GM19193 (cell line): ENCODE results near the gene MAN1C1.

Experiments used
- POLR2A ChIP-seq: IDR thresholded peaks from 4 replicates; pipeline ENCODE4 v1.6.1; 2011; ENCODE audit not compliant: insufficient read depth, insufficient read length; ENCODE audit errors: extremely low read depth

The MAN1C1 gene

GRCh38 chr1:25750923-25751605 lies 134.5 kb downstream of the MAN1C1 start:
- no peak for TF ChIP-seq POLR2A

GRCh38 chr1:25754470-25755181 lies 138.0 kb downstream of the MAN1C1 start:
- no peak for TF ChIP-seq POLR2A

GRCh38 chr1:25755475-25756125 lies 139.0 kb downstream of the MAN1C1 start:
- no peak for TF ChIP-seq POLR2A

GRCh38 chr1:25756215-25756614 lies 139.6 kb downstream of the MAN1C1 start:
- TF ChIP-seq POLR2A = no peak

- no peak for TF ChIP-seq POLR2A
These were observed 140.7 kb downstream of the MAN1C1 start for GRCh38 chr1:25757151-25757845.

- no peak for TF ChIP-seq POLR2A
These were observed 141.2 kb downstream of the MAN1C1 start for GRCh38 chr1:25757846-25758185.

- no peak for TF ChIP-seq POLR2A
These were observed 142.0 kb downstream of the MAN1C1 start for GRCh38 chr1:25758466-25759070.

GRCh38 chr1:25760122-25760719 lies 143.6 kb downstream of the MAN1C1 start:
- TF ChIP-seq POLR2A = no peak

- no peak for TF ChIP-seq POLR2A
These were observed 144.3 kb downstream of the MAN1C1 start for GRCh38 chr1:25760871-25761270.

- no peak for TF ChIP-seq POLR2A
These were observed 146.9 kb downstream of the MAN1C1 start for GRCh38 chr1:25763493-25763892.

GRCh38 chr1:25765136-25765922 lies 148.7 kb downstream of the MAN1C1 start:
- TF ChIP-seq POLR2A = no peak

- TF ChIP-seq POLR2A = no peak
These were observed 149.5 kb downstream of the MAN1C1 start for GRCh38 chr1:25765923-25766589.

- TF ChIP-seq POLR2A = no peak
These were observed 150.3 kb downstream of the MAN1C1 start for GRCh38 chr1:25766721-25767436.

GRCh38 chr1:25767437-25767770 lies 150.8 kb downstream of the MAN1C1 start:
- no peak for TF ChIP-seq POLR2A

- no peak for TF ChIP-seq POLR2A
These were observed 152.4 kb downstream of the MAN1C1 start for GRCh38 chr1:25768999-25769398.
